HG02938 (cell line): ENCODE measurements around the gene SLC22A6.

Source experiments
- ATAC-seq: cut with Tn5 transposase; IDR thresholded peaks from one replicate; pipeline ENCODE4 v1.9.1; 2021; ENCODE audit warnings: mild to moderate bottlenecking, moderate library complexity; ENCODE audit not compliant: unreplicated experiment

Gene SLC22A6

DNA sequence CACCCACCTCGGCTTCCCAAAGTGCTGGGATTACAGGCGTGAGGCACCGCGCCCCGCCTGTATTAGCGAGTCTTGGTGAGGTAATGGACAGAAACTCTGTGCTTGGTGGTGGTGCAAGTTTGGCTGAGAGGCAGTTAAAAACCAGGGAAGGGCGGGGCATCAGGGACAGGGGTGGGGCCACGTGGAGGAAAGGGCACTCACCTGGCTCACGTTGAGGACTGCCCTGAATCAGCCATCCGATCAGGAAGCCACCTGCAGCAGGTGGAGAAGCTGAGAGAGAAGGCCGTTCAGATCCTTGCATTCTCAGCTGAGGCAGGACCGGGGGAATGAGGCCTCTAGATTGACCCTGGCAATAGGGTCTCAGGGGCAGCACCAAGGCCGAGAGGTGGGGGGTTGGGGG lies 51.5 kb downstream of the SLC22A6 start:
- ATAC-seq = no peak

DNA sequence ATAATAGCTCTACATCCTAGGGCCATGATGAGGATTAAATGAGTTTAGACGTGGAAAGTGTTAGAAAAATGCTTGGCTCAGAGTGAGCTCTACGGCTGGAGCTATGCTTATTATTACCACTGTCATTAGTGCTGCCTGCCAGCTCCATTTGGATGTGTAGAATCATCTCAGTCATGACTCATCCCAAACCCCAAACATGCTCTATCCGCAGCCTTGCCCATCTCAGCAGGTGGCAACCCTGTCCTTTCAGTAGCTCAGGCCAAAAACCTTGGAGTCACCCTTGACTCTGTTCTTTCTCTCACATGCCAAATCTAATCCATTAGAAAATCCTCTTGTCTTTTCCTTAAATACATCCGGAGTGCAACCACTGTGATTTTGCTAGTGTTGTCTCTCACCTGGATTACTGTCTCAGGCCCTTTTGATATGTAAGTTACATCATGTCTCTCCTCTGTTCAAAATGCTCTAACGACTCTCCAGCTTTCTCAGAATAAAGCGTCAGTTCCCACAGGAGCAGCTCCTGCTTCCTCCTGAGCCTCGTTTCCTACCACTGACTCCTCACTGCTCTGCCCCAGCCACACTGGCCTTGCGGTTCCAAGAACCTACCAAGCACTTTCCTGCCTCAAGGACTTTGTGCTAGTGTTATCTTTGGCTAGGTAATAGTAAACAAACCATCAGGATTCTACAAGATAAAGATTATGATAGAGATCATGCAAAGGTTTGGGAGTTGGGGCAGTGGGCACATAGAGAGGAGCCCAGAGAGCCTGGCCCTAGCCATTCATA lies 53.1 kb downstream of the SLC22A6 start:
- ATAC-seq = no peak

DNA sequence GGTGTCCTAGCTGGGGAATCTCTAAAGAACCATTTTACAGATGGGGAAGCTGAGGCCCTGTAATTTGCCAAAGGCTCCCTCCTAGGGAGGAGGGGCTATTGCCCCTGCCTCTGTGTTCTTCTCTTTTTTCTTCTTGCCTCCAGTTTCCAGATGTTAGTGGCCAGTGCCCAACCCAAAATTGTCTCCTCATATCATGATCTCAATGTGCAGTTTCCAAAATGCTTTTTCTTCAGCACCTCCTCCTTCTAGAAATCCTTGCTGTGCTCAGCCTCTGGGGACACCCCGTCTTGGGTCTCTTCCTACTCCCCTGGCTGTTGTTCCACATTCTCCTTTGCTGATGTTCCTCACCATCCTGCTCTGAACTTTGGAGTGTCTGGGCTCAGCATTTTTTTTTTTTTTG lies 54.1 kb downstream of the SLC22A6 start:
- ATAC-seq = no peak

DNA sequence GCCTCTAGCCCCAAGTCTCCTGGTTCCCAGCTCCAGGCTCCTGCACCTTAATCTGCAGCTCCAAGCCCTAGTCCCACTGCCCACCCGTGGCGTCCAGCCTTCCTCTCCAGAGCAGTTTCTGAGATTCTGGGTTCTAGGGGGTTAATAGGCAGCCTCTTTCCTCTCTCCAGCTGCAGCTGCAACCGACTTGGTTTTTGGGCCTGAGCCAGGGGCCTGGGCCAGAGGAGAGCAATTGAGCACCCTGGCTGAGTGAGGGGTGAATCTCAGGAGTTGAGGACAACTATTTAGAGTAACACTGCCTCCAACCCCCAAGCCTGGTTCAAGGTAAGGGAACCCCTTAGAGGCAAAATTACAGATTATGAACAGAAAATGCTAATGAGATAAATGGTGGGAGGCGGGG lies 54.6 kb downstream of the SLC22A6 start:
- ATAC-seq = no peak

DNA sequence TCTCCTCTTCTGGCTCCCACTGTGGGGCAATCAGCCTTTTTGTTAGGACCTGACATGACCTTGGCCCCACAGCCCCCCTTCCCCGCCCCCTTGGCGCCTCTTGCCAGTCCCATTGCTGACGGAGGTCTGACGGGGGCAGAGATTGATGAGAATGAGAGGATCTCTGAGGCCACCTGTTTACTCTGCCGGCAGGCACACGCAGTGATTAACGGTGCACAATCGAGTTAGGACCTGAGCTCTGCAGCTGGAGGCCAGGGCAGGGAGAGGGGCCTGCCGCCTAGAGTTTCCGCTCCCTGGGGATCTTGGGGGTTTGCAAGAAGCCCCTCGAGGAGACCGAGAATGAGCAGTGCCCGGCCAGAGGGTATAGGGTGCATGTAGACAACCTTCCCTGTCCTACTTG lies 56.8 kb downstream of the SLC22A6 start:
- no peak for ATAC-seq

DNA sequence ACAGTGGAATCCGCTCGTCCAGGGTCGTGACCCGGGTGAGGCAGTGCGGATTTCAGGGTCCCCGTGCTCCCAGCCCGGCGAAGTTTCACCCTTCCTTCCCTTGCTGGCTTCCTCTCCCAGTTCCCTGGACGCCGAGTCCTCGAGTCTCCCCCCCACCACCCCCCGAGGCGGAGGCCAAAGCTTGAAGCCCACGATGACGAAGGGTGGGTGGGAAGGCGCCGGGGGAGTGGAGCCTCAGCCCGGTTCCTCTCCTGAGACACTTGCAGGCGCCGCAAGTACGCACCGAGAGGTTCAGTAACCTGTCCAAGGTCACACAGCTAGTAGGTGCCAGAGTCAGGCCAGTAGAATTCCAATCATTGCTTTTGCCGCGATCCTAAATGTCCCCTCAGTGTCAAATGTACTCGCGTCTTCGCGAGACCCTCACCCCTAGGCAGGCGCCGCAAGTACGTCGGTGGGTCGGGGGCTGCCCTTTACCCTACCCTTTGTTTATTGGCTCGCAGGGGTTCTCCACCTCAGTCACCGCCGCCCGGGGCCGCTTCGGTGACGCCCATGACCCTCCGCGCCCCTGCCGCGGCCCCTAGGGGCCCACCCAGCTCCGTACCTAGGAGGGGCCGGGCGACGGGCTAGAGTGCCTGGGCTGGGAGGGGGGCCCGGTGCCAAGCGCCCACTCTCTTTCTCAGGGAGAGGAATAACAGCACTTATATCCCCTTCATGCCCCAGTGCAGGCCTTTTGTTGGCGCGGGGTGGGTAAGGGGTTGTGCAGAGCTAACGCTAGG lies 57.9 kb downstream of the SLC22A6 start:
- no peak for ATAC-seq
